Measurements from ENCODE around the gene TRIL.

- no peak; the same call in 1 of the 2 replicates for TF ChIP-seq SP1 (CRISPR knock-in tag; conservative IDR thresholded peaks at IDR 0.05)
- TF ChIP-seq E2F4 (CRISPR knock-in tag; IDR thresholded peaks at IDR 0.05; ENCODE audit: borderline replicate concordance, low read depth), result no peak
- peak; percentile 15 for TF ChIP-seq USF2 (CRISPR knock-in tag; IDR thresholded peaks at IDR 0.05)
- no peak for TF ChIP-seq AFF4 (CRISPR knock-in tag; IDR thresholded peaks at IDR 0.05; ENCODE audit: borderline replicate concordance)
- no peak for TF ChIP-seq ZNF138 (CRISPR knock-in tag; conservative IDR thresholded peaks at IDR 0.05)
Observed at GRCh38 chr7:28956608-28957063, 1.5 kb downstream of the TRIL start.
